Neural crest cell (in vitro differentiated cells): ENCODE measurements around the gene SLC2A10. TPM values are rescaled to one million over a fixed set of nuclear protein-coding genes. Genes with fewer than 3 reads are reported as not detected.

Experiments
- DNase-seq: peaks from one replicate; pipeline ENCODE4 v3.0.0; 2021; ENCODE audit warnings: low read depth, mixed read lengths, low spot score
- H3K27ac Mint-ChIP-seq: one replicate; pipeline ENCODE4 v1.8.0; 2021; ENCODE audit warnings: mild to moderate bottlenecking, mixed read lengths; ENCODE audit not compliant: unreplicated experiment
- H3K27me3 Mint-ChIP-seq: 2 replicates; pipeline ENCODE4 v1.8.0; 2021; ENCODE audit warnings: low read depth, mild to moderate bottlenecking, mixed read lengths
- H3K36me3 Mint-ChIP-seq: 2 replicates; pipeline ENCODE4 v1.8.0; 2021; ENCODE audit warnings: low read depth, mild to moderate bottlenecking, mixed read lengths
- H3K4me1 Mint-ChIP-seq: 2 replicates; pipeline ENCODE4 v1.8.0; 2021; ENCODE audit warnings: mixed read lengths
- H3K4me3 Mint-ChIP-seq: one replicate; pipeline ENCODE4 v1.8.0; 2021; ENCODE audit warnings: mild to moderate bottlenecking, mixed read lengths
- H3K9me3 Mint-ChIP-seq: 2 replicates; pipeline ENCODE4 v1.8.0; 2021; ENCODE audit warnings: mixed read lengths
- total RNA-seq: library from RNA; stranded (reverse); gene quantifications from 2 replicates; pipeline ENCODE4 v1.2.1, GENCODE V29; 2021
- TF ChIP-seq, protein P1 (sequence below): fragments of 200-600 bp; sonication (generic); conservative IDR thresholded peaks from 2 replicates; pipeline ENCODE4 v1.5.0; 2021; ENCODE audit warnings: antibody characterized with exemption, mild to moderate bottlenecking

SLC2A10 gene
- total RNA-seq, 1 donor from 2014 or later, result 12.7 TPM

DNA sequence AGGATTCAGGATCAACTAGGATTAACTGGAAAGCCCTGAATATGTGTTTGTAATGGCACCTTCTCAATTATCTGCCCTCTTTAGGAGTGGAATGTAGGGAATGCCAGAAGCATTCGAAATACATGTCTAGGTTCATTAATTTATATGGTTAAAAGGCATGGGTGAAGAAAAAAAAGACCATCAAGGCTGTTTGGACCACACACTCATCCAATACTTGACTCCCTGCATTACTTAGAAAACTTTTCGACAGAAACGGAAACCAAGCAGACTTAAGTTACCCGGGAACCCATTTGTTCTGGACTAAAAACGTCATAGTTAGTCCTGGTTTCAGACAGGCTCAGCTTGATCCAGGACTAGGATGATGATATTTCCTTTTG is 33.2 kb downstream of the SLC2A10 start:
- H3K27ac Mint-ChIP-seq, result no peak overlapping the region
- H3K4me3 Mint-ChIP-seq, result no peak overlapping the region
- H3K27me3 Mint-ChIP-seq, result peaks cover 25% of the 10 kb centered on the region
- DNase-seq, result no peak
- peaks cover 7% of the 10 kb centered on the region for H3K9me3 Mint-ChIP-seq
- H3K4me1 Mint-ChIP-seq, result no peaks in the 10 kb centered on the region
- TF ChIP-seq, protein P1, sequence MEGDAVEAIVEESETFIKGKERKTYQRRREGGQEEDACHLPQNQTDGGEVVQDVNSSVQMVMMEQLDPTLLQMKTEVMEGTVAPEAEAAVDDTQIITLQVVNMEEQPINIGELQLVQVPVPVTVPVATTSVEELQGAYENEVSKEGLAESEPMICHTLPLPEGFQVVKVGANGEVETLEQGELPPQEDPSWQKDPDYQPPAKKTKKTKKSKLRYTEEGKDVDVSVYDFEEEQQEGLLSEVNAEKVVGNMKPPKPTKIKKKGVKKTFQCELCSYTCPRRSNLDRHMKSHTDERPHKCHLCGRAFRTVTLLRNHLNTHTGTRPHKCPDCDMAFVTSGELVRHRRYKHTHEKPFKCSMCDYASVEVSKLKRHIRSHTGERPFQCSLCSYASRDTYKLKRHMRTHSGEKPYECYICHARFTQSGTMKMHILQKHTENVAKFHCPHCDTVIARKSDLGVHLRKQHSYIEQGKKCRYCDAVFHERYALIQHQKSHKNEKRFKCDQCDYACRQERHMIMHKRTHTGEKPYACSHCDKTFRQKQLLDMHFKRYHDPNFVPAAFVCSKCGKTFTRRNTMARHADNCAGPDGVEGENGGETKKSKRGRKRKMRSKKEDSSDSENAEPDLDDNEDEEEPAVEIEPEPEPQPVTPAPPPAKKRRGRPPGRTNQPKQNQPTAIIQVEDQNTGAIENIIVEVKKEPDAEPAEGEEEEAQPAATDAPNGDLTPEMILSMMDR, result no peak
- H3K36me3 Mint-ChIP-seq, result no peaks in the 10 kb centered on the region

DNA sequence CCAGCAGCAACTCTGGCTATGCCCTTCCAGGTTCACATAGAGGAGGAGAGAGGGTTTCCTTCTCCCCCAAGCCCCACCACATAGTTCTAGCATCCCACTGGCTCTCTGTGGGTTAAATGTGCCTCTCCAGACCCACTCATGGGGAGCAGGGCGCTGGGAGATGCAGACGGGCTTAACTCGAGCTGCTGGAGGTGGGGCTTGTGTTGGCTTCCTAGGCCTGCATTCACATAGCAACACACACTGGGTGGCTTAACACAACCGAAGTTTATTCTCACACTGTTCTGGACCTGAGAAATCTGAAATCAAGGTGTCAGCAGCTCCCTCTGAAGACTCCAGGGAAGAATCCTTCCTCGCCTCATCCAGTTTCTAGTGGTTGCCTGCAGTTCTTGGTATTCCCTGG is 33.6 kb downstream of the SLC2A10 start:
- no peak overlapping the region for H3K4me3 Mint-ChIP-seq
- no peaks in the 10 kb centered on the region for H3K4me1 Mint-ChIP-seq
- no peak for DNase-seq
- peaks cover 7% of the 10 kb centered on the region for H3K9me3 Mint-ChIP-seq
- TF ChIP-seq, protein P1, result no peak
- H3K27me3 Mint-ChIP-seq, result peaks cover 29% of the 10 kb centered on the region
- H3K36me3 Mint-ChIP-seq, result no peaks in the 10 kb centered on the region
- no peak overlapping the region for H3K27ac Mint-ChIP-seq

DNA sequence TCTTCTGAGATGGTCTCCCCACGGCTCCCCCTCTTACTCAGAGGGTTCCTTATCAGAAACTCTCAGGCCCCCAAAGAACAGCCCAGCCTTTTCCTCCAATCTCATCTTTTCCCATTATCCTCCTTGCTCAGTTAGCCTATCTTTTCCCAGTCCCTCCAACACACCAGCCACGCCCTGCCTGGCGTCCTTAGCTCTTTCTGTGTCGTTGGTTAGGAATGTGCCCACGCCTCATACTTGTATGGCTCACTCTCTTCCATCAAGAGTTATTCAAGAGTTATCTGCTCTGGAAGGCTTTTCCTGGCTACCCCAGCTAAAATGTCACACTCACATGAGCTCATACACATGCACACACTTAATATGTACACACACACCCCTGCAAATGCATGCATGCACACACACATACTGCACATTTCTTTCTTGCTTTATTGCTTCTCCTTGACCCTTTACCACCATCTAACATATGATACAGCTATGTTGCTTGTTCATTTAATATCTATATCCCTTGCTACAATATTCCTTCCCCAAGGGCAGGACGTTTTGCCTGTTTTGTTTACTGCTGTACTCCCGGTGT is 37.6 kb downstream of the SLC2A10 start:
- H3K4me3 Mint-ChIP-seq, result no peak overlapping the region
- H3K4me1 Mint-ChIP-seq, result no peaks in the 10 kb centered on the region
- no peak for DNase-seq
- H3K9me3 Mint-ChIP-seq, result no peaks in the 10 kb centered on the region
- TF ChIP-seq, protein P1, result no peak
- peaks cover 33% of the 10 kb centered on the region for H3K27me3 Mint-ChIP-seq
- no peak overlapping the region for H3K27ac Mint-ChIP-seq
- no peaks in the 10 kb centered on the region for H3K36me3 Mint-ChIP-seq

DNA sequence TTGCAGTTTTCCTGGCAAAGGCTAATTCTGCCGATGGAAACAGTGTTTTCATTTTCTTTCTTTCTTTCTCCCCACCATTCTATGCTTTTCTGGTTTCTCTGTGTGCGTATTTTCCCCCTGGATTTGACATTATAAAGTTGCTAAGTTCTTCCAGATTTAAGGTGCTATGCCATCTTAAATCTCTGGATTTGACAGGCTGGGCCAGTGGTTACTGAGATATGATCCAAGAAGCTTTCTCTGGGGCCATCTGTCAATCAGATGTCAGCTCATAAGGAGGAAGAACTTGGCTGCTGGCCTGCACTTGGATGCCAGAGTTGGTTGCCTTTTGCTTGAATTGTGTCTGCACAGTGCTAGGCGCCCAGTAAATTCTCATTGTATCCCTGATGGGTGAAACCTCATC is 39.7 kb downstream of the SLC2A10 start:
- Mint-ChIP-seq H3K9me3 (no peaks in the 10 kb centered on the region), H3K4me1 (peaks cover 6% of the 10 kb centered on the region), H3K27me3 (peaks cover 25% of the 10 kb centered on the region), H3K36me3 (no peaks in the 10 kb centered on the region), H3K27ac (no peak overlapping the region), H3K4me3 (no peak overlapping the region)
- no peak for DNase-seq
- TF ChIP-seq, protein P1, result no peak

DNA sequence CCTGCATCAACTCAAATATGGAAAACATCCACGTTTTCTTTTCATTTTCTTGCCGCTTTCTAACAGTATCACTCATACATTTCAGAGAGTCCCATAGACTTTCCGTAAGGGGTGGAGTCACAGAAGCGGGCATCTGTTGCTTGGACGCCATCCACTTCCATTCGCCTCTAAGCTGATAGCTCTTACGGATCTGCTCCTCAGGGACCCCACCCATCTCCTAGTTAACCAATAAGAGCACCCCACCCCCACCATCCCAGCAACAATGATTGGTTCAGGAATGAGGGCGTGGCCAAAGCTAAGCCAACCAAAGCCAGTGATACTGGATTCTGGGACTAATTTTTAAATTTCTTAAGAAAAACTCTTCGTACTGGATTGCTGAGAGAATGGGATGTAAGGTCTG is 42.4 kb downstream of the SLC2A10 start:
- no peak for DNase-seq
- peaks cover 6% of the 10 kb centered on the region for H3K4me1 Mint-ChIP-seq
- H3K36me3 Mint-ChIP-seq, result no peaks in the 10 kb centered on the region
- no peak overlapping the region for H3K4me3 Mint-ChIP-seq
- H3K27me3 Mint-ChIP-seq, result peaks cover 16% of the 10 kb centered on the region
- H3K27ac Mint-ChIP-seq, result no peak overlapping the region
- TF ChIP-seq, protein P1, result no peak
- H3K9me3 Mint-ChIP-seq, result no peaks in the 10 kb centered on the region
